GM20431 (cell line): Measurements from ENCODE around the gene DIP2B.
"Not testable (repeated sequence)": the region's sequence is repeated elsewhere in the genome, so short reads cannot be mapped to it uniquely, and the experiment has no call there.

ENCODE experiments used
- in situ Hi-C: fragments of 300-500 bp; cut with MseI, MboI; formaldehyde crosslinking; loops from one replicate; pipeline ENCODE4 v1.15.0; 2020; ENCODE audit warnings: low sequenced_read_pairs; ENCODE audit not compliant: unreplicated experiment

Gene DIP2B

DNA sequence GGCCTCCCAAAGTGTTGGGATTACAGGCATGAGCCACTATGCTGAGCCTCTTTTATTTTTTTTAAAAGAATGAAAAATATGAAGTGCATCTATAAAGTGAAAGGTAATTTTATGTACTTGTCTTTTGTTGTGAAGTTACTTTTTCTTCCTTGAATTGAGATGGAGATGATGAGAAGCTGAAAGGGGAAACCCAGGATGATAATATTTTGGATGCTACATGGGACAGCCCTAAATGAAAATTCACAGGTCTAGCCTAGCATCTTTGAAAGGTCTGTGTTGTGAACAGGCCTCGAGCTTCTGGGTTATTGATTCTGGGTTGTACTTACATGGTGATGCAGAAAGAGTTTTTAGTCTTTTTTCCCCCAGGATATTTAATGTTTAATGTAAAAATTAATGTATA, 14.6 kb downstream of the DIP2B start:
- in situ Hi-C loops = no loop called here

GRCh38 chr12:50520416-50521207, 15.8 kb downstream of the DIP2B start:
- in situ Hi-C loops = no loop called here

DNA sequence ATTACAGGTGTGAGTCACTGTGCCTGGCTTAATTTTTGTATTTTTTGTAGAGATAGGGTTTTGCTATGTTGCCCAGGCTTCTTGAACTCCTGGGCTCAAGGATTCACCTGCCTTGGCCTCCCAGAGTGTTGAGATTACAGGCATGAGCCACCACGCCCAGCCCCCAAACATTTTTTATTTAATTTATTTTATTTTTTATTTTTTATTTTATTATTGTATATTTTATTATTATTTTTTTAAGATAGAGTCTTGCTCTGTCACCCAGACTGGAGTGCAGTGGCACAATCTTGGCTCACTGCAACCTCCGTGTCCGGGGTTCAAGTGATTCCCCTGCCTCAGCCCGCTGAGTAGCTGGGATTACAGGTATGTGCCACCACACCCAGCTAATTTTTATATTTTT, 17.0 kb downstream of the DIP2B start:
- in situ Hi-C loops = not testable (repeated sequence)

- in situ Hi-C loops = no loop called here
These were observed 19.0 kb downstream of the DIP2B start for GRCh38 chr12:50523772-50524171.

GRCh38 chr12:50524621-50525020, 19.8 kb downstream of the DIP2B start:
- in situ Hi-C loops = no loop called here

DNA sequence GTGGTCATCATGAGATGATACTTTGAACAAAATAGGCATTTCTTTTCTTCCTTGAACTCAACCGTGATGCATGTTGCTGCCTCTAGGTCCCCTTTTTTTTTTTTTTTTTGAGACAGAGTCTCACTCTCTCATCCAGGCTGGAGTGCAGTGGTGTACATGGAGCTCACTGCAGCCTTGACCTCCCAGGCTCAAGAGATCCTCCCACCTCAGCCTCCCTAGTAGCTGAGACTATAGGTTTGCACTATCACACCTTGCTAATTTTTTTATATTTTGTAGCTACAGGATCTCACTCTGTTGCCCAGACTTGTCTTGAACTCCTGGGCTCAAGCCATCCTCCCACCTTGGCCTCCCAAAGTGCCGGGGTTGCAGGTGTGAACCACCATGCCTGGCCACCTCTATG, 20.6 kb downstream of the DIP2B start:
- in situ Hi-C loops = no loop called here

GRCh38 chr12:50527359-50527726, 22.6 kb downstream of the DIP2B start:
- in situ Hi-C loops = no loop called here

DNA sequence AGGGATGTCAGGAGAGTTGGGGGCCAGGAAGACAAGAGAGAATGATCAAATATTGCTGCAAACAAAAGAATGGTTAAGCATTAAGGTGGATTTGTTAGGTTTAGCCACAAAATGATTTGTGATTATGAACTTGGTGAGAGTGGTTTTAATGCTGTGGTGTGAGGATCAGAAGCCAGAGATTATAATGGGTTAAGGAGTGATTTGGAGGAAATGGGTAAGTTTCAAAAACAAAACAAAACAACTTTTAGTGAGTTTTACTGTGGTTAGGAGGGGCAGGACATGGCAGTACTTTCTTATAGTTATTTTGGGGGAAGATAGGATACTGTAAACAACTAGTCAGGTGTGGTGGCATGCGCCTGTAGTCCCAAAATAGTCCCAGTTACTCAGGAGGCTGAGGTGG, 24.0 kb downstream of the DIP2B start:
- in situ Hi-C loops = no loop called here

DNA sequence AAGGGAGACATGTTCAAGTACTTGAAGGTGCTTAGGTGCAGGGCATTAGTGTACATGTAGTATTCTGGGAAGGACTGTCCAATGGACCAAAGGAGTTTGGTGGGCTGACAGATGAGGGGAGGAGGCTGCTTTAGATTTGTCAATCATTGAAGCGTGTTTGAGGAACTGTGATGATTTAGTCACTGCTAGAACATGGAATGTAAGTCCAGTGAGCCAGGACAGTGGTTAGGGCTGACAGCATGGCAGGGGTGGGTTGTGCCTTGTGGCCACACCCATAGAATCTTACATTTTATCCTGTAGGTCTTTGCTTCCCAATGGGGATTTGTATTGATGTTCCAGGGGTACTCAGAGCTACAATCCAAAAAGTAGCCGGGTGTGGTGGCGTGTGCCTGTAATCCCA, 24.6 kb downstream of the DIP2B start:
- in situ Hi-C loops = no loop called here

DNA sequence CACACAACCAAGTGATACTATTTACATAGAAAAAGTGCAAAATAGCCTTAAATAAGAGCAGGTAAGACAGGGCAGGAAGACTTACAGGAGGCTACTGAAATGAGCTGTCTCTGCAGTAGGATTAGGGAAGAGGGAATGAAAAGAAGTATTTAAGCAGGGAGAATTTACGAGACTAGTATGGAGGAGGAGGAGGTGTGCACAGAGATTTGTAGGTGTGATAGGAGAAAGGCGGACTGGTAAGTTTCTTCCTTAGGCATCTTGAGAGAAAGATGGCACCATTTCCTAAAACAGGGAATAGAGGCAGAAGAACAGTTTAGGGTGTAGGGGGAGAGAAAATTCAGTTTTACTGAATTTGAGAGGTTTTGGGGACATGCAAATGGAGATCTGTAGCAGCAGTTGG, 25.7 kb downstream of the DIP2B start:
- in situ Hi-C loops = no loop called here

DNA sequence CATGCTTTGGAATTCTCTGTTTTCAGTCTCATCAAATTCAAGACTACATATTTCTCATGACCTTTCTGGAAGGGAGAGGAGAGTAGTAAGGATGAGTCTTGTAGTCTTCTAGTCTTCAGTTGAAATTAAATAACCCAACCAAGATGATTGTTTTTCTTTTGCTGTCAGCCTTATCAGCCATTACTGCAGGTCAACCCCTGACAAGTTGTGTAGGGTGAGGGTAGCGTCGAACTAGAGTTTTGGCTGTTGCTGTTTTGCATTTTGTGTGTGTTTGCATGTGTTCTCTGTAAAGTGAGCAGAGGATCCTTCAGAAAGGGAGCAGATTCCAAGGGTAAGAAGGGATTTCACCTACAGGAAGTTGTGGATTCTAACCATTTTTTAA, 28.4 kb downstream of the DIP2B start:
- in situ Hi-C loops = no loop called here

- in situ Hi-C loops = no loop called here
These were observed 29.2 kb downstream of the DIP2B start for GRCh38 chr12:50533971-50534370.

DNA sequence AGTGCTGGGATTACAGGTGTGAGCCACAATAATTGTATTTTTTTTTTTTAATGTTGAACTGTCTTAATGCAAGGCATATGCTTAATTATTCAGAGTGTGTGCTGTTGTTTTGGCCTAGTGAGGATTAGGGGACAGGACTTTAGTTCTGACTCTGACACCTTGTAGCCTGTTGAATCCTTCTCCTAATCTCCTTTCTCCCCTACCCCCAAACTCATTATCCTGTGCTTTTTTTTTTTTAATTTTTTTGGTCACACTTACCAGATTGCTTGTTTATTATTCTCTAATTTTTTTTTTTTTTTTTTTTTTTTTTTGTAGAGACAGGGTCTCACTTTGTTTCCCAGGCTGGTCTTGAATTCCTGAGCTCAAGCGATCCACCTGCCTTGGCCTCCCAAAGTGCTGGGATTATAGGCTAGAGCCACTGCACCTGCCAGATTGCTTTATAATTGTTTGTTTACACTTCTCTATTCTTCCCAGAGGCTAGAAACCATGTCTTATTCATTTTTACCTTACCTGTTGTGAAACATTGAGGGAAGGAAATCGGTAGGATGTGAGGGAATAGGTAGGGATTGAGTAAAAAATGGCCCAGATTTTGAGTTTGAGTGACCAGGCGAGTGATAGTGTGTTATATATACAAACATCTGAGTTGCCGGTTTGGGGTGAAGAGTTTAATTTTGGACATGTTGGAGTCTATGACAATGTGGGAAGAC, 32.2 kb downstream of the DIP2B start:
- in situ Hi-C loops = no loop called here

- in situ Hi-C loops = no loop called here
These were observed 32.7 kb downstream of the DIP2B start for GRCh38 chr12:50537538-50537919.

- in situ Hi-C loops = no loop called here
These were observed 33.4 kb downstream of the DIP2B start for GRCh38 chr12:50538182-50538581.

DNA sequence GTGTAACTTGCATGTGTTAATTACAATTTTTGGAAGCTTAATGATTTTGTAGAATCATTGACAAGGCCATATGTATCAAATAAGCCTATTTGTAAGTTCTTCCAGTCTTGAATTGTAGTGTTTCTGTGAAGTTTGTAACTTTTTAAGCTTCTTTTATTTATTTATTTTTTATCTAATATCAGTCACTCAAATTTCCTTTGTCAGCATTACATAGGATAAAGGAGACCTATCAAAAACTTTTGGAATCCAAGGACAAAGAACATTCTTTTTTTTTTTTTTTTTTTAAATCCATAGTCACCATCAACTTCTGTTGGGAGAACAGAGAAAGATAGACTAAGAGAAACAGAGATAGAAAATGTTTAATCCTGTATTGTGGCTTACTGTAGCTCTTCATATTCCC, 36.4 kb downstream of the DIP2B start:
- in situ Hi-C loops = no loop called here

DNA sequence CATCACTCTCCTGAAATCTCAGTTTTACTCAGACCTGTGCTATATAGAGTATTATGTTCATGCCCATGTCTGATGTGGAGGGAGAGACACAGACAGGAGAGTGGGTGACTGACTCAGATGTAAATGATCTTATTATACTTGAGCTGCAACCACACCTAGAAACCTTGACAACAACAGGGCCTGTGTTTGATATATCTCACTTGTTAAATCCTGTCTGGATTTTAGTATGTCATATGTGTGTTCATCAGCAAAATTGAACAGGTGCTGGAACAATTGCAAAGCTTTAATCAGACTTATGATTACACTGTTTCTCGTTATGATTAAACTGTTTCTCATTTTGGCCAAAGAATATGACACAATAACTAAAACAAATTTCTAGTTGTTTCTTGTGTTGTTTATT, 37.7 kb downstream of the DIP2B start:
- in situ Hi-C loops = no loop called here

- in situ Hi-C loops = not testable (repeated sequence)
These were observed 38.4 kb downstream of the DIP2B start for GRCh38 chr12:50543188-50543587.

DNA sequence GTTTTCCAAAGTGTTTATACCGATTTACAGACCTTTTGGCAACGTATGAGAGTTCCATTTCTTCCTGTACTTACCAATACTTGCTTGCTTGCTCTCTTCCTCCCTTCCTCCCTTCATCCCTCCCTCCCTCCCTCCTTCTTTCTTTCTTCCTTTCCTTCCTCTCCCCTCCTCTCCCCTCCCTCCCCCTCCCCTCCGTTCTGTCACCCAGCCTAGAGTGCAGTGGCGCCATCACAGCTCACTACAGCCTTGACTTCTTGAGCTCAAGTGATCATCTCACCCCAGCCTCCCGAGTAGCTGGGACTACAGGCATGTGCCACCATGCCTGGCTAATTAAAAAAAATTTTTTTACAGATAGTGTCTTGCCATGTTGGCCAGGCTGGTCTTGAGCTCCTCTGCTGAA, 40.4 kb downstream of the DIP2B start:
- in situ Hi-C loops = no loop called here

DNA sequence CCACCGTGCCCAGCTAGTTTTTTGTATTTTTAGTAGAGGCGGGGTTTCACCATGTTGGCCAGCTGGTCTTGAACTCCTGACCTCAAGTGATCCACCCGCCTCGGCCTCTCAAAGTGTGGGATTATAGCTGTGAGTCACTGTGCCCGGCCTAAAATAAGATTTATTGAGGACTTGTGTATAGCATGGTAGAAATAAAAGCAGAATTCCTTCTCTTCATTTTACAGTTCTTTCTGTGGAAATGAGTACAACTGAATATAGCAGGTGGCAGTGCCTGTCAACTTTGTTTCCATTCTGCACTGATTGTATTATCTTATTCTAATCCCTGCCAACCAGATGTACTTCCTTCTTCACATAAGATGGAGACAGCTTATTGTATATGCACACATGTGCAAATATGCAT, 41.0 kb downstream of the DIP2B start:
- in situ Hi-C loops = no loop called here

DNA sequence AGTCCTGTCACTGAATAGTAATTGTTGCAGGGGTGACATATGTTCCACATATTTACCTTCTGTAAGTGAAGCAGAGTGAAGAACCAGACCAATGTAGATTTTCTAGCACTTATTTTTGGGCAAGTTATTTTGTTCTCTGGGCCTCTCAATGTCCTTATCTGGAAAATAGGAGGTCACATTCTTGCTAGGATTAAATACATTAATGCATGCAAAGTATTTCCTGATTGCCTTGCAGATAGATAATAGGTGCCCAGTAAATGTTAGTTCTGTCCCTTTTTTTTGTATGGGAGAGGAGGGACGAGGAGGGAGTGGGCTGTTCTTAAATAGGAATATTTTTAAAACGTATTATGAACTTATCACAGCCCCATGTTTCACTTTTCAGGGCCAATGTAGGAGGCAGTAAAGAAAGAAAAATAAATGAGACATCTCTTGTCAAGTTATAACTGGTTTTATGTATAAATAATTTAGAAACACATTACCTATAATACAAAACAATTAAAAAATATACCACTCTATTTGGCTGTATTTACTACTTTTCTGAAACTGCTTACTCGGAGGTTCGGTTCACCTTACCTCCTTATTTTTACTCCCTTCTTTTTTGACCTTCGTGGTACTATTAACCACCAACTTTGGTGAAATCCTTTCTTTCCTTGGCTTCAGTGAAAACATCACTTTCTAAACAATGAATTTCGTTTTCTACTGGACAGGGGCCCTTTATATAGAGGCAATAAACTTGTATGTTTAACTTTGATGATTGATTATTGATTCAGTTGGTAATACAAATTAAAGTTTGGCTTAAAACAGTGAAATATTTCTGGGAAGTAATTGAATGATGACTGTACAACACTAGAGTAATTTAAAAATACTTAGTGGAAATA, 41.9 kb downstream of the DIP2B start:
- in situ Hi-C loops = no loop called here
